LHCN-M2 (cell line): ENCODE data around the gene PCGF2. TPM values are rescaled to one million over a fixed set of nuclear protein-coding genes. Genes with fewer than 3 reads are reported as not detected.
A peak's percentile ranks its signal among the peaks of the same experiment; 100 is the strongest.

Experiments used
- DNase-seq: peaks from one replicate; pipeline ENCODE4 v3.0.0-alpha.2; 2012; ENCODE audit warnings: low read depth
- total RNA-seq: library from RNA; depleted of rRNA; stranded (reverse); fragments of >200 nt; gene quantifications from 2 replicates; pipeline ENCODE4 v1.2.3, GENCODE V29; 2014

PCGF2 gene
- total RNA-seq, 1 experiment from 2014 or later: 7.7 TPM

DNA sequence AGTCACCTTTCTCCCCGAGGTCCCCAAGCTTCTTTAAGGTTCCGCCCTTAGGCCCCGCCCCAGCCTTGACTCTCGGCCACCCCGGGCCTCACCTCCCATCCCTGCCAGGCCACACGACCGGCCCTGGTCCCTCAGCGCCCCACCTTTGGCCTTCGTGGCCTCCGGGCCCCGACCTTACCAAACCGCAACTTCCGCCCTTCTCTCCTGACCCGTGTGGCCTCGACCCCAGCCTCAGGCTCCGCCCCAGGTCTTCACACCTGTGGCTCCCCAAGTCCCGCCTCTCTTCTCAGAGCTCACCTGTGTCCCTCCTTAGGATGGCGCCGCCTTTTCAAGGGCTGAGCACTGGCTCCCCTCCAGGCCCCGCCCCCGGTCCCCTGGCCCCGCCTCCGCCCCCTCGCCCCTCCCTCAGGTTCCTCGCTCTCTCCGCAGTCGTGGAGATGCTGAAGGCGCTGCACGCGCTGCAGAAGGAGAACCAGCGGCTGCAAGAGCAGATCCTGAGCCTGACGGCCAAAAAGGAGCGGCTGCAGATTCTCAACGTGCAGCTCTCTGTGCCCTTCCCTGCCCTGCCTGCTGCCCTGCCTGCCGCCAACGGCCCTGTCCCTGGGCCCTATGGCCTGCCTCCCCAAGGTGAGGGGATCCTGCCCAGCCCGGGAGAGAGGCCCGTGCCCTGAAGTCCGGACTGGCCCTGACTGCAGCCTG lies 28.0 kb downstream of the PCGF2 start:
- DNase-seq: no peak

DNA sequence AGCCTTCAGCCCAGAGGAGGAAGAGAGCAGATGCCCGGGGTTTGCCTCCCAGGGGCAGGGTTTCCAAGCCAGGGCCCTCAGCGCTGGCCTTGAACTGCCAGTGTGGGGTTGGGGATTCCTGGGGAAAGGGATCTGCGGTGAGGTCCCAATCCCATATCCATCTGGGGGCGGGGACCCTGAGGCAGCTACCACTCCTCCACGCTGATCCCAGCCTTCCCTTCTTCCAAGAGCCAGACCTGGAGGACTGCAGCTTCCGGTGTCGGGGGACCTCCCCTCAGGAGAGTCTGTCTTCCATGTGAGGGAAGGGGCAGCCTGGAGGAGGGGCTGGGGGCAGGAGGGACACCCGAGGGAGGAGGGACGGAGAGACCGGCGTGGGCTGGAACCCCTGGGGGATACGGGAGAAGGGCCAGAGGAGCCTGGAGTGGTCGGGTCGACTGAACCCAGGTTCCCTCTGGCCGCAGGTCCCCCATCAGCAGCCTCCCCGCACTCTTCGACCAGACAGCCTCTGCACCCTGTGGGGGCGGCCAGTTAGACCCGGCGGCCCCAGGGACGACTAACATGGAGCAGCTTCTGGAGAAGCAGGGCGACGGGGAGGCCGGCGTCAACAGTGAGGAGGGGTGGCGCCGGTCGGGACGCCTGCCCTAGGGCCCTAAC lies 28.7 kb downstream of the PCGF2 start:
- no peak for DNase-seq

DNA sequence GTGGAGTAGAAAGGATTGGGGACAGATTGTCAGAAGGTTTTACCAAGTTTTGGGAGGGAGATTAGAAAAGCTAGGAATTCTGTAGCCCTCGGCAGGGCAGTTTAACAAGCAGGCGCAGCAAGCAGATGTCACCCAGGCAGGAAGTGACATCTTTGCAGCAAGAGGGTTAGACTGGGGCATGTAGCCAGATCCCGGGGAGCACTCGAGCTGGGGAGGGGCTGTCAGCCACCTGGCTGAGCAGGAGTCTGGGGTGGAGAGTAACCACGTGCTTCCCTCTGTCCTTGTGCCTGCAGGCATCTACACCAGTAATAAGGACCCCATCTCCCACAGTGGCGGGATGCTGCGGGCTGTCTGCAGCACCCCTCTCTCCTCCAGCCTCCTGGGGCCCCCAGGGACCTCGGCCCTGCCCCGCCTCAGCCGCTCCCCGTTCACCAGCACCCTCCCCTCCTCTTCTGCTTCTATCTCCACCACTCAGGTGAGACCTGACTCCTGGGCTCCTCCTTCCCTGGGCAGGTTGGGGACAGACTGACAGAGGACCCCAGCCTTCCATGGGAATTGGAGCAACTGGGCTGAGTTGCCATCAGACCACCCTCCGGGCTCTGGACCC lies 30.9 kb downstream of the PCGF2 start:
- no peak for DNase-seq

DNA sequence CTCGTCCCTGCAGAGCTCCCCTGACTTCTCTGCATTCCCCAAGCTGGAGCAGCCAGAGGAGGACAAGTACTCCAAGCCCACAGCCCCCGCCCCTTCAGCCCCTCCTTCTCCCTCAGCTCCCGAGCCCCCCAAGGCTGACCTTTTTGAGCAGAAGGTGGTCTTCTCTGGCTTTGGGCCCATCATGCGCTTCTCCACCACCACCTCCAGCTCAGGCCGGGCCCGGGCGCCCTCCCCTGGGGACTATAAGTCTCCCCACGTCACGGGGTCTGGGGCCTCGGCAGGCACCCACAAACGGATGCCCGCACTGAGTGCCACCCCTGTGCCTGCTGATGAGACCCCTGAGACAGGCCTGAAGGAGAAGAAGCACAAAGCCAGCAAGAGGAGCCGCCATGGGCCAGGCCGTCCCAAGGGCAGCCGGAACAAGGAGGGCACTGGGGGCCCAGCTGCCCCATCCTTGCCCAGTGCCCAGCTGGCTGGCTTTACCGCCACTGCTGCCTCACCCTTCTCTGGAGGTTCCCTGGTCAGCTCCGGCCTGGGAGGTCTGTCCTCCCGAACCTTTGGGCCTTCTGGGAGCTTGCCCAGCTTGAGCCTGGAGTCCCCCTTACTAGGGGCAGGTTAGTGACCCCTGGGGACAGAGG lies 31.6 kb downstream of the PCGF2 start:
- DNase-seq: no peak

DNA sequence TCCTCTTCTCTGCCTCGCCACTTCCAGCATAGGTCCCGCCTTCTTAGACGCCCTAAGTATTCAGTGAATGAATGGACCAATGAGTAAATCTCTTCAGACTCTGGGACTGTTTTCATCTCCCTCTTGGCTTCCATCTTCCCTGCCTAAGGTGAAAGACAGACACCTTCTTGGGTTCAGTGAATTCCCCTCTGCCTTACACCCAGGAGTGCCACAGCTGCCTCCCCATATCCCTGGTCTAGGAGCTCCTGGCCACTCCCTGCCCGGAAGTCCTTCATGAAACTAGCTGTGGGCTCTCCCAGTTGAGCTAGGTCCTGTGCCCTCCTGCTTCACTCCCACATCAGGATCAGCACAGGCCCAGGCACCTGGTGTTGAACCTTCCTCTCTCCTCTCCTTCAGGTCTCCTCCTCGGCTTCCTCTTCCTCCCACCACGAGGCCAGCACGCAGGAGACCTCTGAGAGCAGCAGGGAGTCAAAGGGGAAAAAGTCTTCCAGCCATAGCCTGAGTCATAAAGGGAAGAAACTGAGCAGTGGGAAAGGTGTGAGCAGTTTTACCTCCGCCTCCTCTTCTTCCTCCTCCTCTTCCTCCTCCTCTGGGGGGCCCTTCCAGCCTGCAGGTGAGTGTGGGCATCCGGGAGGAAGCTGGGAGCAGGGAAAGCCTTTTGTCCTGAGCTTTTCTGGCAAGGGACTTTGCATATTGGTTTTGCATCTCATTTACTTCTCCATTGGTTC lies 32.8 kb downstream of the PCGF2 start:
- DNase-seq: no peak

DNA sequence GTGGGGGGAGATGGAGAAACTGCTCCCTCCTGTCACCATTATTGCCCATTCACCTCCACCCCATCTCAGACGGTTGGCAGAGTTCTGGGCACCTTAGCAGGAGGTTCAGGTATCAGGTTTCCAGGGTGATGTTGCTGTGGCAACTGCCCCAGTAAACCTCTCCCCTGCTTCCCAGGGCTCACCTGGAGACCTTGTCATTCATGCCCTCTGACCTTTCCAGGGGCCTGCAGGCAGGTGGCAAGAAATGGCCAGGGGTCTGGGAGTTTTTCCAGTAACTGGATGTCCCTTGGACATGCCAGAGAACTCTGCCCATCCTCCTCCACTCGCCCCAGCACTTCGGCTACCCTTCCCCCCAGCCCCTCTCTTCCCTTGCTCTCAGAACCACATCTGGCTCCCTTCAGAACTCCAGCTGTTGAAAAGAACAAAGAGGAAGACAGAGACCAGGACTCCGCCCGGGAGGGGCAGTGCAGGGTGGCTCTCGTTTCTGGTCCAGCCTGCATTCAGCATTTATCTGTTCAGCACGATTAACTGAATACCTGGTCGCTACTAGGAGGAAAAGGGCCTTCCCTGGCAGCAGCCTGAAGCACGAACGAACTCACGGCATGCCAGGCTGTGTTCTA lies 34.6 kb downstream of the PCGF2 start:
- DNase-seq: no peak

DNA sequence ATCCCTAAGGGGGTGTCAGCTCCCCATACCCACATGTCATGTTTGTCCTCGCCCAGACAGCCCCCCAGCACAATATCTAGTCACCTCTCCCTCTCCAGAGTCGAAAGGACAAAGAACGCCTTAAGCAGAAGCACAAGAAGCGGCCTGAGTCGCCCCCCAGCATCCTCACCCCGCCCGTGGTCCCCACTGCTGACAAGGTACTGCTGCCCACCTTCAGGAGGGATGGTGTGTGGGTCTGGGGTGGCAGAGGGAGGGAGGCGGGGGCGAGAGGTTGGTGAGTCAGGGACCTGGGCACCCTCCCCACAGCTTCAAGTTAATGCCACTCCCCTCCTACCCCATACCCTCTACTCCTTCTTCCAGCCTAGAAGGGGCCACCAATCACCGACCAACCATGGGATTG lies 35.5 kb downstream of the PCGF2 start:
- DNase-seq: no peak

DNA sequence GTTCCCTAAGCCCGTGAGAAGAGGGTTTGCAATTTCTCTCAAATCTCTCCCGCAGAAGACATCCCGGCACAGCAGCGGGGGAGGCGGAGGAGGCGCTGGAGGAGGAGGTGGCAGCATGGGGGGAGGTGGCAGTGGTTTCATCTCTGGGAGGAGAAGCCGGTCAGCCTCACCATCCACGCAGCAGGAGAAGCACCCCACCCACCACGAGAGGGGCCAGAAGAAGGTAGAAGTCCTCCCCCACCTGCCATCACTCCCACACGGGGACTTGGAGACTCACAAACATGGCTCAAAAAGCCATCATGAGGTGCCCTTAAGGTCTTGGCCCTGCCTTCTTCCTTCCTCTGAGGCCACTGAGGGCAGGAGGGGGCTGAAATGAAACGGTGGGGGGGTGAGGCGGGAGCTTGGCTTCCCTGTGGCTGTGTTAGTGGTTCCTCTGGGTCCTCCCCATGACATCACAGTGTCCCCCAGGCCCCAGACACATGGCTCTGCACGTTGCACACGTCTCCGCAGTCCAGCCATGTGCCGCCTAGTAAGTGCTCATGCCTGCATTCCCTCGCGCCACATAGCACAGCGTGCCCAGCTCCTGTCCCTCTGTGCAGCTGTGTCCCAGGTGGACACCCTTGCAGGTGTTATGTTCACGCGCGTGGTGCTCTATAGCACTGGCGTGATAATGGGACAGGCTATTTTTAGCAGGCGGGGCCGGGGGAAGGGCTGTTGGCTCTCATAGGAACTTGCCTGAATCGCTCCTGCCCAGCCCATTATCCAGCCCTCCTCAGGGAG lies 36.2 kb downstream of the PCGF2 start:
- DNase-seq: no peak

DNA sequence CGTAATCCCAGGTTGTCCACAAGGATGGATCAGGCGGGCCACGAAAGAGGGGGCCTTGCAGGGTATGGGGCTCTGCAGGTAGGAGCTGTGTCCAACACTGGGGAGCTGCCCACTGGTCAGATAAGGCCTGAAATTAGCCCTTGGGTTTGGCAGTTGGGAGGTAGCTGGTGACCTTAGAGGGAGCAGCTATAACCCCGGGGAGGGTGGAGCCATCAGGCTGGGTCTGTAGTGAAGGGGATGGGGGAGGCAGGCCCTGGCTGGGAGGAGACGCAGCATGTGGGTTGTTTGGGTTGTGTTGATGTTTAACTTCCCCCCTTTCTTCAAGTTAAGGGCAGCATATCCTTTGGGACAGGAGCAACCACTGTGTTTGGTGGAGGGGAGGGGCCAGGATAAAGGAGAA lies 37.2 kb downstream of the PCGF2 start:
- no peak for DNase-seq

DNA sequence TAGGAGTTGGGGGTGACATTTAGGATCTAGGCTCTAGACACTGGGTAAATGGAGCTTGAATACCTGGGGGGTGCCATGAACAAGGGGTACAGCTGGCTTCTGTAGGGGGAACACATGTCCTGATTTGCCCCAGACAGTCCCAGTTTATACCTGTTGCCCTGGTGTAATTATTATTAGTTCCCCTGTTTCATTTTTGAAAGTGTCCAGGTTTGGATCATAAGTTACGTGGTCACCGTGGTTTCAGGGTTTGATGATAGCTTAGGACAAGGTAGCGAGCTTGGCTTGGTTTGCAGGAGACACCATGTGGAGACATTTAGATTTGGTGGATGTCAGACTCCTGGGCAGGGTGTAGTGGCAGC lies 37.6 kb downstream of the PCGF2 start:
- no peak for DNase-seq

DNA sequence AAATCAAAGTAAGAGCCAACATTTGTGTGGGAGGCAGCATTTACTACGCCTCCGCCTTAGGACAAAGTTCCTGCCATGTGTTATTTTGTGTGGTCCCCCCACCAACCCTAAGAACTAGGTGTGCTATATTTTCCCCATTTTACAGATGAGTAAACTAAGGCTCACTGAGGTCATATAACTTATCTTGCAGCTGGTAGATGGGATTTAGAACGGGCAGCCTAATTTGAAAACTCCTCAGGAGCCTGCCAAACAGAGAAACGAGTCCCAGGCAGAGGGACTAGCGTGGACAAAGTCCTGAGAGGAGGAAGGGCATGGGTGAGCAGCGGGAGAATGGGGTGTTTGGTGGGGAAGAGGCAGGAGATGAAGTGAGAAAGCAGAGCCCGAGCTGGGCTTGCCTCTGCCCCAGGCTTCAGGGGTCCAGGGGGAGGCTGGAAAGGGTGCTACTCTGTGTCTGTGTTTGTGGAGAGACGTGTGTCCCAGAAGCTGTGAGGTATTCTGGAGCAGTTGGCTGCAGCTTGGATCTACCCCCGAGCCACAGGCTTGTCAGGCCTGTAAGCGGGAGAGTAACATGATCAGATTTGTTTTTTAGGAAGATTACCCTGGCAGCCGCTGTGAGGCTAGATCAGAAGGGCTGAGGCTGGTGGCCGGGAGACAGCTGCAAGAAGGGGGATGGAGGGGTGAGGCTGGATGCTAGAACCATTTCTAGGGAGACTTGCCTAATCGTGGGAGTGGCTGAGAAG lies 38.1 kb downstream of the PCGF2 start:
- DNase-seq: peak; percentile 84

DNA sequence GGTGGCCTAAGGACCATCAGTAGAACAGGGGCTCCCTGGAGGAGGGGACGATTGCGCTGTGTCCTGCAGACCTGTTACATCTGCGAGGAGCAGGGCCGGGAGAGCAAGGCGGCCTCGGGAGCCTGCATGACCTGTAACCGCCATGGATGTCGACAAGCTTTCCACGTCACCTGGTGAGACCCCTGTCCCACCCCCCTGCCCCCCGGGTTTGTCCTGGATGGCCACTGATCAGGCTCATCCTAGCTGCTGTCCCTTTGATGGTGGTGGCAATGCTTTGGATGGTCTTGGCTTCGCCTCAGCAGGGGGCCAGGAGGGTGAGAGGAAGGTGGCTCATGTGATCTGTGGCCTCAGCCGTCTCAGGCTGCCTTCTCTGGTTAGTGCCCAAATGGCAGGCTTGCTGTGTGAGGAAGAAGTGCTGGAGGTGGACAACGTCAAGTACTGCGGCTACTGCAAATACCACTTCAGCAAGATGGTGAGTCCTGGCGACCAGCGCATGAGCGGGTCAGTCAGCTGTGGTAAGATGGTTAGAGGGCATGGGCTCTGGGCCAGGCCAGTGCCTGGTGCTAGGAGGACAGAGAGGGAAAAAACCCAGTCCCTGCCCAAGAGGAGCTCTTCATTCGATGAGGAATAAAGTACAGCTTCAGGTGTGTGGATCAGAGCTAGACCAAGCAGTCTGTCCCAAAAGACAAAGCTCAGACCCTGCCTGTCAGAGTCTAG lies 38.9 kb downstream of the PCGF2 start:
- no peak for DNase-seq

DNA sequence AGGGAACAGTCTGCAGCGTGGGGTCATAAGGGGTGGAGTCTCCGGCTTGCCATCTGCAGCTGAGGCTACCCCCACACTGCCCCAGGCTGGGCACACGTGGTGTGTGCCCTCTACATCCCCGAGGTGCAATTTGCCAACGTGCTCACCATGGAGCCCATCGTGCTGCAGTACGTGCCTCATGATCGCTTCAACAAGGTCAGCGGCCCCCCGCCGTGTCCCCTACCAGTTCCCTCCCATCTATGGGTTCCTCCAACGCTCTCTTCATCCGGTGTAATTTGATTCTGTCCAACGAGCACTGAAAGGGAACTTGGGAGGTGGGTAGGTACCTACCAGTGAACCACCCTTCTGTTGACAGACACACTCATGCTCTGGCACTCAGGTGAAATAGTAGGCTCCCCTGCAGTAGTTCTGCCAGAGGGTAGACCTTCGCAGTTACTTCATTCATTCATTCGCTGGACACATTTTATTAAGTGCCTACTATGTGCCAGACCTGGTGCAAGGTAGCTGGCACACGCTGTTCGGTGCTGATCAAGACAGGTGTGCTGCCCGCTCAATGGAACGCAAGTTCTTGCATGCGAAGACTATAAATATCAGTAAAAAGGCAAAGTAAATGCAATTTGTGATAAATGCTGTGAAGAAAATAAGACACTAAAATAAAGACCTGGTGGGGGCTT lies 40.3 kb downstream of the PCGF2 start:
- no peak for DNase-seq

DNA sequence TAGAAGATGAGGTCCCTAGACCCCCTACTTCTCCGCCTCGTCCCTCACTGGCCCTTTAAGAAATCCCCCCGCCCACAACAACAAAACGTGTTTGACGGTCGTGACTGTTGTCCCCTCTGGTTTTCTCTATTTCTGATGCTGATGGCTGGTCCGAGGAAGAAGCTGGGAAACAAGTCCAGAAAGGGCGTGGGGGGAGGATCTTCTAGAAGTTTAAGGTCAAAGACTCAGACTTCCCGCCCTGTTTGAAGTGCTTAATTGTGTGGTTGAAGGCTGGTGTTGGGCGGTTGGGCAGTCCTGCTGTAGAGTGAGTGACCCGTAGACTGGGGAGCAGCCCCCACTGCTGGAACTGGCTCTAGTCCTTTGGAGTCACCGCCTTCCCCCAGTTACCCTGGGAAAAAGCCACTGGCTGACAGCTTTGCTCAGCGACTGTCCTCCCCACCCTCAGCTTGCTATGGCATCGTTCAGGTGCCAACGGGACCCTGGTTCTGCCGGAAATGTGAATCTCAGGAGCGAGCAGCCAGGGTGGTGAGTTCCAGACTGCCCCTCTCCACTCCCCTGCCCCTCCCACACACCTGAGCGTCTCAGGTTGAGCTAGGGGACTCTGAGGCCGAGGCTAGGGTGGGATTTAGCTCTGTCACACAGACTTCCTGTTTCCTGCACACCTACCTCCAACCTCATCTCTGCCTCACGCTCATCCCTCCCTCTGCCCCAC lies 41.5 kb downstream of the PCGF2 start:
- DNase-seq: no peak

DNA sequence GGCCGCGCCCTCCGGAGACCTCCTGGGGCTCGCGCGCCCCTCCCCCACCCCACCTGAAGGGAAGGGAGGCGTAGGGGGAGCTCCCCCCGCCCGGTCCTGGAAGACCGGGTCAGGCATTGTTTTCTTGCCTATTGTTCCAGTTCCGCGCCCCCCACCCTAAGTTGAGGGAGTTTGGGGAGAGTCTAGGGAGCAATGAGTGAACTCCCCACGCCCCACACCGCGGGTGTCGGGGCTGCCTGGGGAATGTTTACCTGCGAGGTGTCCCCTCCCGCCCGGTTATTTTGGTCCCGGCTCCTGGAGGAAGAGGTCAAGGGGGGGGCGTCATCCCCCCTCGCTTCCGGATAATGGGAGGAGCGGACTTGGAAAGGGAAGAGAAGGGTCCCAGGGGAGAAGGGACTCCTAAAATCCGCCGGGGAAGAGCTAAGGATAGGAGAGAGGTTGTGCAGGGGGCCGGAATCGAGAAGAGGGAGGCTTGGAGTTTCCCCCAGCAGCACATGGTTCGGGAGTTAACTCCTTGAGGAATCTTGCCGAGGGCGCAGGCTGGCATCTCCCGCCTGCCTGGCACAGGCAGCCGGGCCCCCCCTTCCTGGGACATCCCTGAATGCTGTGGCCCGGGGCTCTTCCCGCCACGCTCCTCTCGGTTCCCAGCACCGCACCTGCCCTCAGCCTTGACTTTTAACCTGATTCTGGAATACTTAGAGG lies 42.2 kb downstream of the PCGF2 start:
- DNase-seq: peak; percentile 68

DNA sequence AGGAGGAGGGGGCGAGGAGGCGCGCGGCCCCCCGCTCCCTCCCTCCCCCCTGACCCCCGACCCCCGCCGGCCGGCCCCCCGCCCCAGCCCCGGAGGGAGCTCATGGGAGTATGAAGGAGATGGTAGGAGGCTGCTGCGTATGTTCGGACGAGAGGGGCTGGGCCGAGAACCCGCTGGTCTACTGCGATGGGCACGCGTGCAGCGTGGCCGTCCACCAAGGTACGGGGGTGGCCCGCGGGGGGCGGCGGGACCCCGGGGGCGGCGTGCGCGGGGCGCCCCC lies 42.7 kb downstream of the PCGF2 start:
- DNase-seq: no peak

DNA sequence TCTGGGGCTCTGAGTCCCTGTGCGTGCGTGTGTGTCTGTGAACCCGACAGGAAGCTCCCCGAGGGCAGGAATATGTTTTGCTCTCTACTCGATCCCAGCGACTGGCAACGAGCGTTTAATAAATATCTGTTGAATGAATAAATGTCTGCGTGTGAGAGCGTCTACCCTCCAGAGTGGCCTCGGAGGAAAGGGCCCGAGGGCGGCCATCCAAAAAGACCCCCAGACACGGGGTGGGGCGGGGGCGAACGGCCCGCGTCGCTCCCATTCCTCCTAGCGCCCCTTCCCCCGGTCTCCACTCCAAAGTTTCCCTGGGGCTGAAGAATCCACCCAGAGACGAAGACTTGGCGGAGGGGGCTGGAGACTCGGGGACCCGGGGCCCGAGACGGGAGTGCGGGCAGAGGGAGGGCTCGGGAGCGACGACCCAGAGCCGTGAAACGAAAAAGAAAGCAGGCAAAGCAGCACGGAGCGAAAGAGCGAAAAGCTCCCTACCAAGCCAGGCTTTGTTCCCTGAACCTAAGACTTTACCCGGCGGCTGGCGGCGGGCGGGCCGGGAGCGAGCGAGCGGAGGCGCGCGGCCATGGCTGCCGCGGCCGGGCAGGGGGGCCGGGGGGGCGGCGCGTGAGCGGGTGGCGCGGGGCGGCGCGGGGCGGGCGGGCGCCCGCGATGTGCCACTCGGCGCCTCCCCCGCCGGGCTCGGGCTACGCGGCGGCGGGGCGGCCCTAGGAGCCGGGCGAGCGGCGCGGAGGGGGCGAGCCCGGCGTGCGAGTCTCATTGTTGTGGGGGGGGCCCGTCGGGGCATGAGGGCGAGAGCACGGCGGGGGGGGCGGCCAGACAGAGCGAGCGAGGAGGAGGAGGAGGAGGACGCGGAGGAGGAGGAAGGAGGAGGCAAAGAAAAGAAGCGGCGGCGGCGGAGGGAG lies 43.3 kb downstream of the PCGF2 start, which contains the start of gene MLLT6:
MLLT6 (plus strand) TSS at position 668 of the 917 bp plus-strand sequence. CDS start 360 bp downstream, outside the sequence.
- DNase-seq: peak; percentile 68
